HUES48 (cell line): ENCODE data around the gene CTNNB1.

Experiments
- H3K27ac ChIP-seq: one replicate; pipeline ENCODE4 v1.7.0; 2013; ENCODE audit warnings: low read depth, low read length, inconsistent platforms
- H3K27me3 ChIP-seq: 2 replicates; pipeline ENCODE4 v1.6.1; 2013; ENCODE audit warnings: mild to moderate bottlenecking, low read length; ENCODE audit not compliant: control insufficient read depth, insufficient read depth
- H3K36me3 ChIP-seq: 2 replicates; pipeline ENCODE4 v1.6.1; 2013; ENCODE audit warnings: low read length; ENCODE audit not compliant: control insufficient read depth, insufficient read depth
- H3K4me1 ChIP-seq: 2 replicates; pipeline ENCODE4 v1.6.1; 2013; ENCODE audit warnings: mild to moderate bottlenecking, low read length; ENCODE audit not compliant: control insufficient read depth, insufficient read depth
- H3K4me3 ChIP-seq: 2 replicates; pipeline ENCODE4 v1.5.1; 2013; ENCODE audit warnings: mild to moderate bottlenecking, low read depth, low read length
- H3K9ac ChIP-seq: 2 replicates; pipeline ENCODE4 v1.6.1; 2013; ENCODE audit warnings: mild to moderate bottlenecking, low read depth, low read length, moderate library complexity
- H3K9me3 ChIP-seq: 2 replicates; pipeline ENCODE4 v1.6.1; 2013; ENCODE audit warnings: low read length; ENCODE audit not compliant: control insufficient read depth, insufficient read depth

Gene CTNNB1

GRCh38 chr3:41239587-41239986 lies 40.3 kb downstream of the CTNNB1 start:
- no peaks in the 10 kb centered on the region for H3K27me3 ChIP-seq
- no peaks in the 10 kb centered on the region for H3K9me3 ChIP-seq
- no peak overlapping the region for H3K9ac ChIP-seq
- peaks cover 78% of the 10 kb centered on the region for H3K36me3 ChIP-seq
- no peak overlapping the region for H3K27ac ChIP-seq
- H3K4me1 ChIP-seq, result peaks cover 26% of the 10 kb centered on the region
- H3K4me3 ChIP-seq, result no peak overlapping the region

- Histone ChIP-seq H3K9ac (no peak overlapping the region), H3K27me3 (no peaks in the 10 kb centered on the region), H3K9me3 (no peaks in the 10 kb centered on the region), H3K27ac (no peak overlapping the region), H3K36me3 (peaks cover 62% of the 10 kb centered on the region), H3K4me1 (peaks cover 10% of the 10 kb centered on the region), H3K4me3 (no peak overlapping the region)
Measured at GRCh38 chr3:41241161-41241560, 41.9 kb downstream of the CTNNB1 start.

DNA sequence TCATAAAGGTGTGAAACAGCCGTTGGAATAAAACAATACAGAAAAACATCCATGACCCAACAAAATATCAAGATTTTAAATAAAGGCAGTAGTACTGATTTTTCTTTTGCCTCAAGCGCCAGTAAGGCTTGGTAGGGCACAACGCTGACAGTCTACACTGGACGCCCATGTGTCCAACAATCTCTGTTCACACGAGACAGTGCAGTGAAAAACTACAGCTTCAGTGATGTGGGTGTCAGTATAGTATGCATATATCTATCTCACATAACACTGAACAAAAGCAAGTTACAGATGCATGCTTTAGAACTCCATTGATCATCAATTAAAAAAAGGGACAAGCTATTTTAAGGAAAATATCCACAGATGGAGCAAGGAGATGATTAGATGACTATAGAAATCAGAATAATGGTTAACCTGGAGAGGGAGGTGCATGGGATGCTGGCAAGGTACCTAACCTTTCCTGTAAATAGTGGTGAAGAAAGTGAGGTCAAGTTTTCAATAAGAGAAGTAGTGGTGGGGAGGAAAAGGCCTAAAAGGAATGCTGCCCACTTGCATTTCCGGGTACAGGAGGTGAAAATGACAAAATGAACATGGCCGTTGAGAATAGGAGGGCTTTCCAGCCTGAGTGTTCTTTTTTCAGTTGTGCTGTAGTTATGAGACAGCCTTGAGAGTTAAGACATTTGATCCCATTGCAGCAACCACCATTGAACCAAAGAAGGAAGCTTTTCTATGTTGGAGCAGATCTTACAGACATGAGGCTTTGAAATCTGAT lies 42.7 kb downstream of the CTNNB1 start:
- Histone ChIP-seq H3K36me3 (peaks cover 54% of the 10 kb centered on the region), H3K9ac (no peak overlapping the region), H3K27me3 (no peaks in the 10 kb centered on the region), H3K4me3 (no peak overlapping the region), H3K27ac (no peak overlapping the region), H3K9me3 (no peaks in the 10 kb centered on the region), H3K4me1 (peaks cover 2% of the 10 kb centered on the region; the same call in 1 of the 2 replicates)

DNA sequence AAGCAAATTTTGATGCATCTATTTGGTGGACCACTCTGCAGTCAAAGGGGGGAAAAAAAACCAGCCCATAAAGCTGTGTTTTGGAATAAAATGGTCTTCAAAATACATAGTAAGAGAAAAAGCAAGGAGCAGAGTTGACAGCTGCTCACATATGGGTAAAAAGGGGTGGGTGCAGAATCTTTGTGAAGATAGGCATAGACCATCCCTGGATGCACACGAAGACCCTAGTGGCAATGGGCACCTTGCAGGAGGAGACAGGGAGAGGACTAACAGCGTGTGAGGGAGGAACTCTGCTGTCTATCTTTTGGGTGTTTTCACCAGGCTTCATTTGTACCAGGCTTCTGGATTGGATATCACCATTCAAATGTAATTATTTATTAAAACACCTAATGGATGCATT lies 43.9 kb downstream of the CTNNB1 start:
- no peaks in the 10 kb centered on the region for H3K4me1 ChIP-seq
- peaks cover 42% of the 10 kb centered on the region for H3K36me3 ChIP-seq

DNA sequence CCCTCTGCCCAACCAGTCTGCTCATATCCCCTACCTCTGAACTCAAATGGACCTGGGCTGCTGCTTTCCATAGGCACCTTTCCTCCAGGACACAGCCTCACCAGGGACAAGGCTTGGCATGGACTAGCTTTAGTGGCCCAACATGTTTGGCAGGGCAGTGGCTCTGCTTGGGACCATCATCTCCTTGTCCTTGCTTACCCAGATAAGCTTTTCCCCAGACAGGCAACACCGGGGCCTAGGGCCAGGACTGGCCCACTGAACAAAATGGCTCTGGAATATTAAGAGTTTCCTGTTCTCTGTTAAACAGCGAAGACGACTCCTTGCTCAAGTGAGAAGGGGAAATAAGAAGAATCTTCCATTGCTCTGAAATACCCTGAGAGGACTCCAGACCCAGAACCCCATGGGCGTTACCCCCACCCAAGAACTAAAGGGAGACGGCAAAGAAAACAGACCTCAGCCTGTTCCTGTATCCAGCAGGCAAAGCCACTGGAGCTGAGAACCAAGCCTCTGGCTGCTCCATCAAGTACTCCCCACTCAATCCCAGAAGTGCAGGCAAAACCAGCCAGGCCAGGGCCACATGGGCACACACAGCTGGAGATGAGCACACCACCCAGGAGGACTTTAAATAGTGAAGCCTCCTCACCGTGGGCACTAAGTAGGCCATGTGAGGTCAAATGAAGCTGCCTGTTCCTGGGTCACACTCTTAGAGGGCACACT lies 45.5 kb downstream of the CTNNB1 start:
- no peak overlapping the region for H3K4me3 ChIP-seq
- no peaks in the 10 kb centered on the region for H3K4me1 ChIP-seq
- peak overlapping the region; percentile 13 for H3K27ac ChIP-seq
- no peaks in the 10 kb centered on the region for H3K9me3 ChIP-seq
- H3K9ac ChIP-seq, result no peak overlapping the region
- no peaks in the 10 kb centered on the region for H3K27me3 ChIP-seq
- H3K36me3 ChIP-seq, result peaks cover 26% of the 10 kb centered on the region

More for the DNA sequence above, 43.9 kb downstream of the CTNNB1 start:
- Histone ChIP-seq H3K9me3 (no peaks in the 10 kb centered on the region), H3K27me3 (no peaks in the 10 kb centered on the region), H3K9ac (no peak overlapping the region), H3K4me3 (no peak overlapping the region), H3K27ac (no peak overlapping the region)

DNA sequence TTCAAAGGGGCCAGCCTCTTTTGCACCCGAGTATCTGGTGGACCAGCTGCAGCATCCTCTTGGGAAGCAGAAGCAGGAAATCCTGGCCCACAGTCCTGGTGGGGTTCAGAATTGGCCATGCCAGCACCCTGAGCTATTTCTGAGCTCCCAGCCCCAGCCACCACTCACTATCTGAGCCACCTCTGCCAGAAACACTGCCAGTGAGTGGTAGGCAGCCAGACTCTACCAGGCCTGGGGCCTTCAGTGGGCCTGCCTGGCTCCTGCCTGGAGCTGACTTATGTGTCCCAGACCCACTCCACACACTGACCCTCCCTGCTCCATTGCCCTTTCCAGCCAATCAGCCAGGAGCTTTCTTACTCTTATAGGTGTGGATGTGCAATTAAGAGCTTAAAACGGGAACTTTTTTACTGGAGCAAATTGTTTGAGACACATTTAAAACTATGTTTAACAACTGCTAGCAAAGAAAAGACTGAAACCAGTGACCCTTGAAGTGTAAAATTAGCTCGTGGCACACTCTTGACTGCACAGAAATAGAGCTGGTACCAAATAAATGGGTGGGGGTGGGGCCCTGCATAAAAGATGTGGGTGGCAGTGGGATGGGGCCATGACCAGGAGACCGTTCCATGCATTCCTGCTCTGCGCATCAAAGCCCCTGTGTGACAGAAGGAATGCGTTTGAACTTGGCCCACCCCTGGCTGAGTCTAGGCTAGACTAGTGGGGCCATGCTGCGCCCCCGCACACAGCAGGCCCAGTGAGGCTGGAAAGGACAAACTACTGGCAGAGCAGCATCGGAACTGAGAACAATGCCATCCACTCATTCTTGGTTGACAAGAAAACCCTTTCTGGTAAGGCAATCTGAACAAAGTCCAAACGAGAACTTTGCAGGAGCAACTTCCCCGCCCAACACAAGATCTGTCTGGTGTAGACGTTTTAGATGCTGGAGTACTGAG lies 48.0 kb downstream of the CTNNB1 start:
- H3K4me1 ChIP-seq, result no peaks in the 10 kb centered on the region
- 0 out of 2 replicates have a peak, but pooled peaks cover under 1% of the 10 kb centered on the region for H3K36me3 ChIP-seq
- H3K9me3 ChIP-seq, result no peaks in the 10 kb centered on the region
- H3K4me3 ChIP-seq, result no peak overlapping the region
- H3K27me3 ChIP-seq, result no peaks in the 10 kb centered on the region
- no peak overlapping the region for H3K9ac ChIP-seq
- no peak overlapping the region for H3K27ac ChIP-seq

DNA sequence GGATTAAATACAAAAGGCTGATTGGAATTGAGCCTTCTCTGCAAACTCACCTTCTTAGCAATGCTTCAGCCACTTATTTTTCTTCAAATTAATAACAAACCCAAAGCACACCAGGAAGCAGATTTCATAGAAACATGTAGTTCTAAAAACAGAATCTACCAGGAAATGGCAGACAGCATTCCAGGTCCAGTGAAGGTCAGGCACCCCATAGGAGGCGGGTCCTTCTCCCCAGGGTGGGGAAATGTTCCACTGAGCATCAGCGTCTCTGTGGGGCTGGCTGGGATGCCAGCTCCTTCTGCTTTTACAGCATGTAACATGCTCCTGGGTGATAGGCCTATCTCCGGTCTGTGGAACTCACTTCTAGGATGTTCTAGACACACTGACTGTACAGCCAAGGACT lies 49.2 kb downstream of the CTNNB1 start:
- Histone ChIP-seq H3K9ac (no peak overlapping the region), H3K27me3 (no peaks in the 10 kb centered on the region), H3K4me1 (no peaks in the 10 kb centered on the region), H3K27ac (no peak overlapping the region), H3K4me3 (no peak overlapping the region), H3K9me3 (no peaks in the 10 kb centered on the region), H3K36me3 (no peaks in the 10 kb centered on the region)

DNA sequence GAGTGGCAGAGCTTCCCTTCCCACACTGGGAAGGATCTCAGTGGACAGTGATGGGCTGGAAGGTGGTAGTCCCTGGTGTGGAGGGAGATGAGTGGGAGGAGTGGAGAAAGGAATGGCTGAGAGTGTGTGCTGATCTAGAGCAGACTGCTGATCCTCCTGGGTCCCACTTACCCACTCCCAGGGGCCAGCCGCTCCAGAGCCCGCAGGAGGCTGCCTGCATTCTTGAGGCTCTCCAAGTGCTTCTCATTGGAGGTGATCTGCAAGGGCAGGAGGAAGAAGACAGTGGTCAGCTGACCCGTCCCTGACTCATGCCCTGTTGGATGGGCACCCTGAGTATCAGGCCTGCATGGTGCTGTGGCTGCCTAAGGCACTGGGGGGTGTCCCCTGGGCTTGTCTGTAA lies 50.0 kb downstream of the CTNNB1 start:
- Histone ChIP-seq H3K4me3 (no peak overlapping the region), H3K27ac (no peak overlapping the region), H3K4me1 (no peaks in the 10 kb centered on the region), H3K9me3 (no peaks in the 10 kb centered on the region), H3K36me3 (no peaks in the 10 kb centered on the region), H3K9ac (no peak overlapping the region), H3K27me3 (no peaks in the 10 kb centered on the region)

DNA sequence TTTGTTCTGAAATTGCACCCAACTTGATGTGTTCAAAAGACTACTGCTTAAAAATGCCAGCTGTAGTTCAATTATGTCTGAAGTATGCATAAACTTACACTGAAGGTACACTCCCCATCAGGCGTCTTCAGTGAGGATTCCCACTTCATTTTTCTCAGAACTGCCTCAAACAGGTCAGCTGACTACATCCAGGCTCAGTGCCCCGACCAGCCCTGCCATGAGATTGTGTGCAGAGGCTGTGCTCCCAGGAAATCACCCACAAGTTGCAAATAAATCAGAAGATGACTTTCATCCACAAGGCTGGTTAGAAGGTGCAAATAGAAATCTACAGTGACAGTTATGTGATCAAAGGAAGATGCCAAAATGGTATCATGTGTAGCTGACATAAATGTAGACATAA lies 51.5 kb downstream of the CTNNB1 start:
- Histone ChIP-seq H3K9ac (no peak overlapping the region), H3K4me3 (no peak overlapping the region), H3K9me3 (no peaks in the 10 kb centered on the region), H3K27me3 (no peaks in the 10 kb centered on the region), H3K36me3 (no peaks in the 10 kb centered on the region), H3K4me1 (no peaks in the 10 kb centered on the region), H3K27ac (no peak overlapping the region)

GRCh38 chr3:41251593-41251992 lies 52.3 kb downstream of the CTNNB1 start:
- H3K27ac ChIP-seq, result no peak overlapping the region
- H3K36me3 ChIP-seq, result no peaks in the 10 kb centered on the region
- H3K9me3 ChIP-seq, result no peaks in the 10 kb centered on the region
- no peak overlapping the region for H3K4me3 ChIP-seq
- H3K9ac ChIP-seq, result no peak overlapping the region
- no peaks in the 10 kb centered on the region for H3K4me1 ChIP-seq
- no peaks in the 10 kb centered on the region for H3K27me3 ChIP-seq
